ENCODE results near the gene SMIM35.

Gene SMIM35

GRCh38 chr11:118058311-118059245, 28.2 kb downstream of the SMIM35 start:
- no peaks in the 10 kb centered on the region for H3K4me1 ChIP-seq (ENCODE audit: low read depth, poor library complexity, severe bottlenecking)
- no peak overlapping the region for H2AFZ ChIP-seq (ENCODE audit: low read depth)
- H3K9ac ChIP-seq: no peak overlapping the region
- H3K79me2 ChIP-seq (ENCODE audit: insufficient read depth, low read depth): no peaks in the 10 kb centered on the region
- H3K36me3 ChIP-seq (ENCODE audit: insufficient read depth): no peaks in the 10 kb centered on the region
- no peaks in the 10 kb centered on the region for H4K20me1 ChIP-seq (ENCODE audit: insufficient read depth)
- no peak overlapping the region for H3K4me2 ChIP-seq
- no peak overlapping the region for H3K27ac ChIP-seq
- no peak for TF ChIP-seq CTCF (conservative IDR thresholded peaks at IDR 0.05; ENCODE audit: low read depth, low read length)
- no peak overlapping the region for H3K4me3 ChIP-seq (IDR thresholded peaks at IDR 0.05; ENCODE audit: insufficient read depth, low read depth, low read length)
- H3K27me3 ChIP-seq (ENCODE audit: insufficient read depth, low read depth): no peaks in the 10 kb centered on the region

- Histone ChIP-seq H3K4me3 (IDR thresholded peaks at IDR 0.05; ENCODE audit: insufficient read depth, low read depth, low read length) (no peak overlapping the region), H3K27me3 (ENCODE audit: insufficient read depth, low read depth) (no peaks in the 10 kb centered on the region), H3K36me3 (ENCODE audit: insufficient read depth) (no peaks in the 10 kb centered on the region), H3K4me1 (ENCODE audit: low read depth, poor library complexity, severe bottlenecking) (no peaks in the 10 kb centered on the region), H3K4me2 (no peak overlapping the region), H4K20me1 (ENCODE audit: insufficient read depth) (no peaks in the 10 kb centered on the region), H3K9ac (no peak overlapping the region), H2AFZ (ENCODE audit: low read depth) (no peak overlapping the region), H3K27ac (no peak overlapping the region), H3K79me2 (ENCODE audit: insufficient read depth, low read depth) (no peaks in the 10 kb centered on the region)
- no peak for TF ChIP-seq CTCF (conservative IDR thresholded peaks at IDR 0.05; ENCODE audit: low read depth, low read length)
These were observed 29.3 kb downstream of the SMIM35 start for GRCh38 chr11:118057251-118058145.

- no peak for TF ChIP-seq CTCF (conservative IDR thresholded peaks at IDR 0.05; ENCODE audit: low read depth, low read length)
- H4K20me1 ChIP-seq (ENCODE audit: insufficient read depth): no peaks in the 10 kb centered on the region
- H3K36me3 ChIP-seq (ENCODE audit: insufficient read depth): no peaks in the 10 kb centered on the region
- no peaks in the 10 kb centered on the region for H3K27me3 ChIP-seq (ENCODE audit: insufficient read depth, low read depth)
- no peak overlapping the region for H3K9ac ChIP-seq
- no peaks in the 10 kb centered on the region for H3K4me1 ChIP-seq (ENCODE audit: low read depth, poor library complexity, severe bottlenecking)
- H2AFZ ChIP-seq (ENCODE audit: low read depth): no peak overlapping the region
- no peak overlapping the region for H3K27ac ChIP-seq
- H3K4me3 ChIP-seq (IDR thresholded peaks at IDR 0.05; ENCODE audit: insufficient read depth, low read depth, low read length): no peak overlapping the region
- H3K79me2 ChIP-seq (ENCODE audit: insufficient read depth, low read depth): no peaks in the 10 kb centered on the region
- no peak overlapping the region for H3K4me2 ChIP-seq
These were observed 30.0 kb downstream of the SMIM35 start for GRCh38 chr11:118056806-118057205.

- Histone ChIP-seq H3K4me3 (IDR thresholded peaks at IDR 0.05; ENCODE audit: insufficient read depth, low read depth, low read length) (no peak overlapping the region), H3K27ac (no peak overlapping the region), H4K20me1 (ENCODE audit: insufficient read depth) (no peaks in the 10 kb centered on the region), H3K4me2 (no peak overlapping the region), H3K9ac (no peak overlapping the region), H3K79me2 (ENCODE audit: insufficient read depth, low read depth) (no peaks in the 10 kb centered on the region), H2AFZ (ENCODE audit: low read depth) (no peak overlapping the region), H3K4me1 (ENCODE audit: low read depth, poor library complexity, severe bottlenecking) (no peaks in the 10 kb centered on the region), H3K27me3 (ENCODE audit: insufficient read depth, low read depth) (no peaks in the 10 kb centered on the region), H3K36me3 (ENCODE audit: insufficient read depth) (no peaks in the 10 kb centered on the region)
- TF ChIP-seq CTCF (conservative IDR thresholded peaks at IDR 0.05; ENCODE audit: low read depth, low read length): no peak
These were observed 30.8 kb downstream of the SMIM35 start for GRCh38 chr11:118055966-118056365.

Data from KMS-11 (cell line).